Measurements from ENCODE around the gene TRIM23.
A peak's percentile ranks its signal among the peaks of the same experiment; 100 is the strongest.
"Not testable (repeated sequence)": the region's sequence is repeated elsewhere in the genome, so short reads cannot be mapped to it uniquely, and the experiment has no call there.

Gene TRIM23

GRCh38 chr5:65625743-65626142 is 1.6 kb upstream of the TRIM23 start:
- DNase-seq: no peak
- Histone ChIP-seq H3K27me3 (ENCODE audit: insufficient read depth, low read length, poor library complexity) (no peaks in the 10 kb centered on the region), H3K4me2 (ENCODE audit: insufficient read depth, low read length) (peak overlapping the region; percentile 88), H3K36me3 (ENCODE audit: insufficient read depth, low read length) (peaks cover 12% of the 10 kb centered on the region), H3K4me3 (ENCODE audit: low read depth in 1 of 2, low read length in 2 of 2) (peak overlapping the region; percentile 98), H3K9ac (ENCODE audit: low read depth, low read length) (peak overlapping the region; percentile 71), H3K79me2 (ENCODE audit: insufficient read depth, low read length) (peaks cover 92% of the 10 kb centered on the region), H3K9me3 (ENCODE audit: insufficient read depth, low read length, severe bottlenecking) (no peaks in the 10 kb centered on the region), H3K4me1 (ENCODE audit: insufficient read depth, low read length) (peaks cover 50% of the 10 kb centered on the region), H3K27ac (ENCODE audit: low read length) (peak overlapping the region; percentile 95), H4K20me1 (ENCODE audit: insufficient read depth, low read length) (no peaks in the 10 kb centered on the region), H2AFZ (ENCODE audit: low read depth, low read length) (0 out of 2 replicates have a peak overlapping the region, but pooled peaks have one; percentile 88)
- no peak for ATAC-seq (ENCODE audit: insufficient read depth, low read depth)
- TF ChIP-seq EZH2 (IDR thresholded peaks at IDR 0.05; ENCODE audit: borderline replicate concordance, low read depth, low read length, severe bottlenecking): no peak
- TF ChIP-seq CTCF (IDR thresholded peaks at IDR 0.05; ENCODE audit: borderline replicate concordance, extremely low read depth, low read length, poor library complexity, severe bottlenecking): no peak

GRCh38 chr5:65624571-65625555 is 730 bp upstream of the TRIM23 start, which contains the start of the genes SHLD3 and TRAPPC13:
Gene SHLD3, plus strand, starts transcription at chr5:65625027. Its CDS starts 4,561 bp downstream, at chr5:65629588.
Gene TRAPPC13, plus strand, starts transcription at chr5:65625027. Its CDS starts 34 bp downstream, at chr5:65625061.
- no peaks in the 10 kb centered on the region for H4K20me1 ChIP-seq (ENCODE audit: insufficient read depth, low read length)
- H3K4me2 ChIP-seq (ENCODE audit: insufficient read depth, low read length): peak within 1 kb of the TSS; percentile 88
- no peaks in the 10 kb centered on the region for H3K27me3 ChIP-seq (ENCODE audit: insufficient read depth, low read length, poor library complexity)
- H3K4me3 ChIP-seq (ENCODE audit: low read depth in 1 of 2, low read length in 2 of 2): peak within 1 kb of the TSS; percentile 98
- peaks cover 93% of the 10 kb centered on the region for H3K79me2 ChIP-seq (ENCODE audit: insufficient read depth, low read length)
- peaks cover 50% of the 10 kb centered on the region for H3K4me1 ChIP-seq (ENCODE audit: insufficient read depth, low read length)
- no peaks in the 10 kb centered on the region for H3K9me3 ChIP-seq (ENCODE audit: insufficient read depth, low read length, severe bottlenecking)
- peak within 1 kb of the TSS; percentile 95 for H3K27ac ChIP-seq (ENCODE audit: low read length)
- ATAC-seq (ENCODE audit: insufficient read depth, low read depth) (peak; percentile 75), DNase-seq (peak; percentile 86)
- TF ChIP-seq CTCF (IDR thresholded peaks at IDR 0.05; ENCODE audit: borderline replicate concordance, extremely low read depth, low read length, poor library complexity, severe bottlenecking) (no peak), EZH2 (IDR thresholded peaks at IDR 0.05; ENCODE audit: borderline replicate concordance, low read depth, low read length, severe bottlenecking) (no peak)
- peaks cover 12% of the 10 kb centered on the region for H3K36me3 ChIP-seq (ENCODE audit: insufficient read depth, low read length)
- peak within 1 kb of the TSS; percentile 98 for H2AFZ ChIP-seq (ENCODE audit: low read depth, low read length)
- peak within 1 kb of the TSS; percentile 71 for H3K9ac ChIP-seq (ENCODE audit: low read depth, low read length)

GRCh38 chr5:65623482-65623881 is 651 bp downstream of the TRIM23 start:
- no peak for ATAC-seq (ENCODE audit: insufficient read depth, low read depth)

GRCh38 chr5:65621961-65622360 is 2.2 kb downstream of the TRIM23 start:
- not testable (repeated sequence) for DNase-seq; H3K9me3 ChIP-seq (ENCODE audit: insufficient read depth, low read length, severe bottlenecking); H3K9ac ChIP-seq (ENCODE audit: low read depth, low read length); ATAC-seq (ENCODE audit: insufficient read depth, low read depth); H3K27ac ChIP-seq (ENCODE audit: low read length); H4K20me1 ChIP-seq (ENCODE audit: insufficient read depth, low read length); H2AFZ ChIP-seq (ENCODE audit: low read depth, low read length); H3K36me3 ChIP-seq (ENCODE audit: insufficient read depth, low read length); H3K27me3 ChIP-seq (ENCODE audit: insufficient read depth, low read length, poor library complexity)
- H3K79me2 ChIP-seq (ENCODE audit: insufficient read depth, low read length): peaks cover 92% of the 10 kb centered on the region
- peak overlapping the region; percentile 88; the same call in 1 of the 2 replicates for H3K4me2 ChIP-seq (ENCODE audit: insufficient read depth, low read length)
- peak overlapping the region in 1 of 2 experiments; percentile 98; a peak in 1 of 4 replicates for H3K4me3 ChIP-seq (ENCODE audit: low read depth in 1 of 2, low read length in 2 of 2)
- peaks cover 38% of the 10 kb centered on the region for H3K4me1 ChIP-seq (ENCODE audit: insufficient read depth, low read length)

More at GRCh38 chr5:65623482-65623881, 651 bp downstream of the TRIM23 start:
- Histone ChIP-seq H3K4me3 (ENCODE audit: low read depth in 1 of 2, low read length in 2 of 2) (peak overlapping the region; percentile 98), H3K4me1 (ENCODE audit: insufficient read depth, low read length) (peaks cover 50% of the 10 kb centered on the region), H3K4me2 (ENCODE audit: insufficient read depth, low read length) (peak overlapping the region; percentile 88), H3K9ac (ENCODE audit: low read depth, low read length) (peak overlapping the region; percentile 71), H4K20me1 (ENCODE audit: insufficient read depth, low read length) (no peaks in the 10 kb centered on the region), H3K27ac (ENCODE audit: low read length) (peak overlapping the region; percentile 95), H3K27me3 (ENCODE audit: insufficient read depth, low read length, poor library complexity) (no peaks in the 10 kb centered on the region), H3K36me3 (ENCODE audit: insufficient read depth, low read length) (peaks cover 3% of the 10 kb centered on the region; the same call in 1 of the 2 replicates), H2AFZ (ENCODE audit: low read depth, low read length) (peak overlapping the region; percentile 98), H3K9me3 (ENCODE audit: insufficient read depth, low read length, severe bottlenecking) (no peaks in the 10 kb centered on the region), H3K79me2 (ENCODE audit: insufficient read depth, low read length) (peaks cover 92% of the 10 kb centered on the region)
- TF ChIP-seq CTCF (IDR thresholded peaks at IDR 0.05; ENCODE audit: borderline replicate concordance, extremely low read depth, low read length, poor library complexity, severe bottlenecking) (no peak), EZH2 (IDR thresholded peaks at IDR 0.05; ENCODE audit: borderline replicate concordance, low read depth, low read length, severe bottlenecking) (no peak)
- no peak for DNase-seq

All from DND-41 (cell line).